Measurements from ENCODE around the gene LDLRAD3. TPM values are rescaled to one million over a fixed set of nuclear protein-coding genes. Genes with fewer than 3 reads are reported as not detected.

LDLRAD3 gene
- 19.6 and 22.8 TPM in 2 replicates for total RNA-seq
- long read RNA-seq, transcript LDLRAD3-201 (6 exons, 3,798 nt), result major isoform, 23 of 59 reads
- long read RNA-seq, partial matches to known transcripts, result 18 of 59 reads
- long read RNA-seq, other reads (novel, unspliced or antisense), result 16 of 59 reads

- Mint-ChIP-seq H3K4me1 (ENCODE audit: low read depth) (peaks cover 20% of the 10 kb centered on the region), H3K36me3 (ENCODE audit: insufficient read depth) (no peaks in the 10 kb centered on the region), H3K4me3 (ENCODE audit: low read depth) (peak within 1 kb of the TSS; percentile 93), H3K27me3 (peaks cover 19% of the 10 kb centered on the region), H3K9me3 (ENCODE audit: low read depth) (no peaks in the 10 kb centered on the region), H3K27ac (peak within 1 kb of the TSS; percentile 93)
- peak; percentile 69 for DNase-seq (ENCODE audit: low spot score, unreplicated experiment)
- no peak for TF ChIP-seq CTCF (IDR thresholded peaks at IDR 0.05; ENCODE audit: unreplicated experiment)
Measured at GRCh38 chr11:35943713-35944502, at the start of gene LDLRAD3. TSS of gene LDLRAD3 (plus strand) at chr11:35944062. CDS start at chr11:35944099, 37 bp downstream.

GRCh38 chr11:35897019-35897418 is 46.8 kb upstream of the LDLRAD3 start:
- H3K9me3 Mint-ChIP-seq (ENCODE audit: low read depth), result peaks cover 15% of the 10 kb centered on the region

GRCh38 chr11:35902961-35903360 is 40.9 kb upstream of the LDLRAD3 start:
- Mint-ChIP-seq H3K9me3 (ENCODE audit: low read depth) (peaks cover 22% of the 10 kb centered on the region), H3K27ac (no peak overlapping the region), H3K4me1 (ENCODE audit: low read depth) (no peaks in the 10 kb centered on the region), H3K4me3 (ENCODE audit: low read depth) (no peak overlapping the region), H3K27me3 (no peaks in the 10 kb centered on the region), H3K36me3 (ENCODE audit: insufficient read depth) (no peaks in the 10 kb centered on the region)
- no peak for TF ChIP-seq CTCF (IDR thresholded peaks at IDR 0.05; ENCODE audit: unreplicated experiment)
- DNase-seq (ENCODE audit: low spot score, unreplicated experiment), result no peak

More at GRCh38 chr11:35897019-35897418, 46.8 kb upstream of the LDLRAD3 start:
- no peak overlapping the region for H3K27ac Mint-ChIP-seq
- peaks cover 2% of the 10 kb centered on the region for H3K4me1 Mint-ChIP-seq (ENCODE audit: low read depth)
- H3K27me3 Mint-ChIP-seq, result peaks cover 3% of the 10 kb centered on the region
- H3K4me3 Mint-ChIP-seq (ENCODE audit: low read depth), result no peak overlapping the region
- H3K36me3 Mint-ChIP-seq (ENCODE audit: insufficient read depth), result no peaks in the 10 kb centered on the region
- no peak for DNase-seq (ENCODE audit: low spot score, unreplicated experiment)
- TF ChIP-seq CTCF (IDR thresholded peaks at IDR 0.05; ENCODE audit: unreplicated experiment), result no peak

GRCh38 chr11:35905646-35906276 is 38.1 kb upstream of the LDLRAD3 start:
- Mint-ChIP-seq H3K9me3 (ENCODE audit: low read depth) (peaks cover 19% of the 10 kb centered on the region), H3K4me1 (ENCODE audit: low read depth) (no peaks in the 10 kb centered on the region), H3K27ac (no peak overlapping the region), H3K36me3 (ENCODE audit: insufficient read depth) (no peaks in the 10 kb centered on the region), H3K27me3 (no peaks in the 10 kb centered on the region), H3K4me3 (ENCODE audit: low read depth) (no peak overlapping the region)
- DNase-seq (ENCODE audit: low spot score, unreplicated experiment), result no peak
- no peak for TF ChIP-seq CTCF (IDR thresholded peaks at IDR 0.05; ENCODE audit: unreplicated experiment)

GRCh38 chr11:35906277-35906661 is 37.6 kb upstream of the LDLRAD3 start:
- no peak for TF ChIP-seq CTCF (IDR thresholded peaks at IDR 0.05; ENCODE audit: unreplicated experiment)
- H3K4me1 Mint-ChIP-seq (ENCODE audit: low read depth), result no peaks in the 10 kb centered on the region
- no peaks in the 10 kb centered on the region for H3K36me3 Mint-ChIP-seq (ENCODE audit: insufficient read depth)
- H3K9me3 Mint-ChIP-seq (ENCODE audit: low read depth), result peaks cover 14% of the 10 kb centered on the region
- no peak overlapping the region for H3K27ac Mint-ChIP-seq
- DNase-seq (ENCODE audit: low spot score, unreplicated experiment), result no peak
- no peaks in the 10 kb centered on the region for H3K27me3 Mint-ChIP-seq
- no peak overlapping the region for H3K4me3 Mint-ChIP-seq (ENCODE audit: low read depth)

Data from progenitor cell of endocrine pancreas (in vitro differentiated cells).